HG02885 (cell line): ENCODE results near the gene ARHGEF28.

Source experiments
- ATAC-seq: cut with Tn5 transposase; IDR thresholded peaks from one replicate; pipeline ENCODE4 v1.9.1; 2021; ENCODE audit warnings: mild to moderate bottlenecking; ENCODE audit not compliant: unreplicated experiment, poor library complexity

The ARHGEF28 gene

DNA sequence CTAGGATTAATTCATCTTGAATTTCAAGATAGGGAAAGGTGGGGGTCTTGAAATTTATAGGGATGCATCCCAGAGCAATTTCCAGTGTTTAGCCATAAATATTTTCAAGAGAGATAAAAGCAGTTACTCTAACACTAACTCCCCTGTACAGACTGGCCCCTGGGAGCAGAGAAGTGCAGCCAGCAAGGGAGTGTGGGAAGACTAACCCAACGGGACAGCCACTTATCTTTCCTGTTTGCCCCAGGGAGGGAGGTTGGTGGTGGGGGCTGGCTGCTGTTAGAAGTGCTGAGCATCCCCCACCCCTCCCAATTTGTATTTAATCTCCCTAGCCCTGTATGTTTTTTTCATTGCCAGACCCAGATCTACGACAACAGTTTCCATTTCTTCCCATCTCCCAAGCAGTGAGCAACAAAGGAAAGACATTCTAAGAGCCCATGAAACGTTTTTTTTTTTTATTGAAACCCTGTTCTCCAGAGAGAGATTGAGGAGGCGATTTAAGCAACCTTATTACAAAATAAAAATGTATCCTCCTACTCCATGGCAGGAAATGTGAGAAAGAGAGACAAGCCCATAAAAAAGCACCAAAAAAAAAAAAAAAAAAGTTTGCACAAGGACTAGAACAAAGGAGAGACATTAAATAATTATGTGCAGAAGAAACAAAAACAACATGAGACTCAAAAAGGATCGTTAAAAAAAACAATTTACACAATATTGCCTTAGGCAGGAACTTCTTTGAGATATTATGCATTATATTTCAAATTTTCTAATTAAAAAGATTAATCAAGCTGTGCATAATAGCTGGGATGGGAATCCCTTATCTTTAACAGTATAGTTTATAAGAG is 343.4 kb downstream of the ARHGEF28 start:
- ATAC-seq = no peak

DNA sequence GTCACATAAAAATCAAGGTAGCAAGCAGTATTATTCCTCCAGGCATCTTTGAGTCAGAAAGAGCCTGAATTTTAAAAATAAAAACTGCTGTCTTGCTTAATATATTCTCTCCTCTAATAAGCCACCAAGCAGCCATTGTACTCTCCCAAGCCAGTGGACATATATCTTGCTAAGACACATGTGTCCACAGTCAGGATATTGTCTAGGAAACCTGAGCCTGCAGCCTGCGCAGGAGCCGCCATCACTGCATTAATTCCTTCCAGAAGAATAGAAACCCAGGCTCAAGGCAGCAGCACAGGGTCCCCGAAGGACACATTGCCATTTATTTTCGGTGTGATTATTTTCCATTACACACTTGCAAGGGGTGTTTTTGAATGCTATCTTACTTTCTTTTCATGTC is 345.3 kb downstream of the ARHGEF28 start:
- ATAC-seq = no peak

DNA sequence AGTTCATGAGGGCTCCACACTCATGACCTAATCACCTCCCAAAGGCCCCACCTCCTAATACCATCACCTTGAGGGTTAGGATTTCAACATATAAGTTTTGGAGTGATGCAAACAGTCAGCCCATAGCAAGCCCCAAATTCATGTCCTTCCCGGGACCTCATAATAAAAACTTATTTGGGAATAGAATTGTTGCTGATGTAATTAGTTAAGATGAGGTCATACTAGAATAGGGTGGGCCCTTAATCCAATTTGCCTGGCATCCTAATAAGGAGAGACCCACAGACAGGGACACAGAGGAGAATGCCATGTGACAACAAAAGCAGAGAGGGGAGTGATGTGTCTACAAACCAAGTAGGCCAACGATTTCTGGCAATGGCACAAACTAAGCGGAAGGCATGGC is 347.1 kb downstream of the ARHGEF28 start:
- no peak for ATAC-seq

DNA sequence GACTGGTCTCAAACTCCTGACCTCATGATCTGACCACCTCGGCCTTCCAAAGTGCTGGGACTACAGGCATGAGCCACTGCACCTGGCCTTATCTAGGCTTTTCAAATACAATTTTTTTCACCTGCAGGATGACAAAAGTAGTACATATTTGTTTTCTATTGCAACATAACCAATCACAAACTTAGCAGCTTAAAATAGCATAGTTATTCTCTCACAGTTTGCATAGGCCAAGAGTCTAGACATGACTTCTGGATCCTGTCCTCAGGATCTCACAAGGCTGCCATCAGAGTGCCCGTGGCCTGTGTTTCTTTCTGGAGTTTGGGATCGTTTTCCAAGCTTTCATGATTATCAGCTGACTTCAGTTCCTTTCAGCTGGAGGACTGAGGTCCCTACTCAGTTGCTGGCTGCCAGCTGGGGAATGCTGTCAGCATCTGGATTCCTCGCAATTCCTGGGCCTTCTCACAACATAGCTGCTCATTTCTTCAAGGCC is 348.9 kb downstream of the ARHGEF28 start:
- ATAC-seq = no peak

DNA sequence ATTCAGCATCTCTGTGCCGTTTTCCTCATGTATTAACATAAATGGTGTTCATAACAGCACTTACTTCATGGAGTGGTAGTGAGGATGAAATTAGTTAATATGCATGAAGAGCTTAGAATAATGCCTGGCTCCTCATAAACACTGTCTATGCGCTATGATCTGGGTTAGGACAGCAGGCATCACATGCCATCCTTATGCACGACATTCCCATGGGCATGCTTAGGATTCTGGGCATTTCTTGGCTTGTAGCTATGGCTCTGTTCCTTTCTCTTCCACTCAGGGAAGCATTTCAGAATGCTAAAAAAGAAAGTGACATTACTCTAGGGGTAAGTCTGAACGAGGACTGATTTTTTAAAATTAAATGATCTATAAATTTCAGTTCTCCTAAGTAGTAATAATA is 349.8 kb downstream of the ARHGEF28 start:
- ATAC-seq = no peak

GRCh38 chr5:73977146-73977545 is 351.1 kb downstream of the ARHGEF28 start:
- ATAC-seq = no peak

DNA sequence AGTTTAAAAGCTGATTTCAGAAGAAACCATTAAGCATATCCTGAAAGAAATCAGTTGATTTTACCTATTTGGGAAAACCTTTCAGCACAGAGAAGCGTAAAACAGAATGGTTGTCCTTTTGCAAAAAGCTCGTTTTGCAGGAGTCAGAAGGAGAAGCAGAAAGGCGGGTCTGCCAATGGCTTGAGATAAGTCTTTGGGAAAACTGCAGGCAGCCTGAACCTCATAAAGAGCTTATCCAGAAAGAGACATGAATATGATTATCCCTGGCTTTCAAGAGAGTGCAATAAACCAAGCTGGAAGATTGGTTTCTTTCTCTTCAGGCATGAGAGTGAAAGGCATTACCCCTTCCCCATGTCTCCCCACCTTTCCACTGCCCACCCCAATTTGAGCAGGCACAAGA is 353.3 kb downstream of the ARHGEF28 start:
- ATAC-seq = no peak

GRCh38 chr5:73981704-73982103 is 355.7 kb downstream of the ARHGEF28 start:
- no peak for ATAC-seq

DNA sequence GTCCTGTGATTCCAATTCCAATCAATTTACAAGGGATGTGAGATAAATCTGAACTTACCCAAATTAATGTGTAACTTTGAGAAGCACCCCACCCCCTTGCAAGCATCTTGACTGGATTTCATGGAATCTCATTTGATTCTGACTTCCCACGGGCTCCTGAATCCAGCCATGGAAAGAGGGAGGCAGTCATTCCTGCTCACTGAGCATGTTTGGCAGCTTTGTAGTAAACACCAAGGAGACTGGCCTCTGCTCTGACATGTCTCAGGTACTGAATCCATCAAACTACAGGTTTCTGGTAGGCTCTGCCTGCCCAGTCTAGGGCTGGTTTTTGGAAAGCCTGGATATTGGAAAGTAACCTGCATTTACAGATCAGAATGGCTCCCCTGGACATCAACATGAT is 357.6 kb downstream of the ARHGEF28 start:
- ATAC-seq = no peak

GRCh38 chr5:73985145-73985544 is 359.1 kb downstream of the ARHGEF28 start:
- no peak for ATAC-seq

DNA sequence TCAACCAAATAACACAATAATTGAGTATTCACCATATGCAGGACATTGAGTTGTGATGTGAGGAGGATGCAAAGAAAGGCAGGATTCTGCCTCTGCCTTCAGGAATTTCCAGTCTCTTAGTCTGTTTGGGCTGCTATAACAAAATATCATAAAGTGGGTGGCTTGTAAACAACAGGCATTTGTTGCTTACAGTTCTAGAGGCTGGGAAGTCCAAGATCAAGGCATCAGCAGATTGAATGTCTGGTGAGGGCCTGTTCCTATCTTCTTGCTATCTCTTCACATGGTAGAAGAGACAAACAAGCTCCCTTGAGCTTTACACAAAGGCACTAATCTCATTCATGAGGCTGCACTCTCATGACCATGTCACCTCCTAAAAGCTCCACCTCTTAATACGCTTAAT is 360.7 kb downstream of the ARHGEF28 start:
- no peak for ATAC-seq

DNA sequence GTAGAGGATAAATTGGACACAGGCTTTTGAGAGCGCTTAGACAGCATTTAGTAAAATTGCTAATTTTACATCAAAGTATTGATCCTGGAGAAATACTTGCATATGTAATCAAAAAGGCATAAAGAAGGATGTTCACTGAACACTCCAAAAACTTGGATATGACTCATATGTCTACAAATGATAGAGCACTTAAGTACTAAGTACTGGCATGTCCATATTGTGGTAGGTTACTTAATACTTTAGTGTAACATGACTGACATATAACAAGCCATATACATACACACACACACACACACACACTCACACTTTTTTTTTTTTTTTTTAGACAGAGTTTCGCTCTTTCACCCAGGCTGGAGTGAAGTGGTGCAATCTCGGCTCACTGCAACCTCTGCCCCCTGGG is 361.9 kb downstream of the ARHGEF28 start:
- ATAC-seq = no peak

DNA sequence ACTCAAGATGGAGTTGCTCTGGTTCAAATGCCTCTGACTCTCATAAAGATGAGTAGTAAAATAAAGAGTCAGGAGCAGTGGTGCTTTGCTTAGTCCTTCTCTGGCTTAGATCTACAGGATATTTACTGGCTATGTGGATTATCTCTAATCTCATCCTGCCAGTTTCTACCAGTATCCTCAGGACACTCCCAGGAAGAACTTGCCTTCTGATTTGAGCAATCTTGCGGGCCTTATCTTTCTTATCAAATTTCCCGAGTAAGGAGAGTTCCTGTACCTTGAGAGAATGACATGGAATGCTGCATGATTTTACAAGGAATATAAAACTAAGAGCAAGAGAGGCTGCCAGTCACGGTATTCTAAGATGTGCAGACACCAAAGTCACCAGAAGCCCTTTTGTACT is 364.0 kb downstream of the ARHGEF28 start:
- no peak for ATAC-seq
